Kidney epithelial cell (primary cell): ENCODE results near the gene ABLIM1. TPM values are rescaled to one million over a fixed set of nuclear protein-coding genes. Genes with fewer than 3 reads are reported as not detected.

Experiments used
- DNase-seq: peaks from one replicate; pipeline ENCODE4 v3.0.0-alpha.2; 2010; ENCODE audit warnings: low read depth
- H3K27me3 ChIP-seq: 2 replicates; pipeline ENCODE4 v1.6.0; 2011; ENCODE audit warnings: low read length; ENCODE audit not compliant: control insufficient read depth, insufficient read depth
- H3K36me3 ChIP-seq: 2 replicates; pipeline ENCODE4 v1.5.1; 2011; ENCODE audit warnings: low read length; ENCODE audit not compliant: control insufficient read depth, insufficient read depth
- H3K4me3 ChIP-seq: 2 replicates; pipeline ENCODE4 v1.5.1; 2011; ENCODE audit warnings: low read depth, mild to moderate bottlenecking, control low read depth, low read length
- CTCF ChIP-seq: IDR thresholded peaks from 2 replicates; pipeline ENCODE4 v1.5.1; 2011; ENCODE audit warnings: mild to moderate bottlenecking, moderate library complexity, low read length, control low read depth, inconsistent platforms; ENCODE audit not compliant: insufficient read depth, poor library complexity, severe bottlenecking
- total RNA-seq: library from RNA; depleted of rRNA; stranded (reverse); fragments of >200 nt; gene quantifications from 2 replicates; pipeline ENCODE4 v1.2.3, GENCODE V29; 2015

The ABLIM1 gene
- total RNA-seq, 1 donor from 2014 or later = 41.9 TPM

GRCh38 chr10:114473776-114474175, 184.3 kb downstream of the ABLIM1 start:
- Histone ChIP-seq H3K4me3 (no peak overlapping the region), H3K27me3 (no peaks in the 10 kb centered on the region), H3K36me3 (peaks cover 1% of the 10 kb centered on the region)
- no peak for TF ChIP-seq CTCF
- no peak for DNase-seq

GRCh38 chr10:114472877-114473253, 185.2 kb downstream of the ABLIM1 start:
- Histone ChIP-seq H3K27me3 (no peaks in the 10 kb centered on the region), H3K4me3 (no peak overlapping the region), H3K36me3 (peaks cover 1% of the 10 kb centered on the region)
- DNase-seq = no peak
- TF ChIP-seq CTCF = no peak

GRCh38 chr10:114471906-114472876, 185.9 kb downstream of the ABLIM1 start:
- Histone ChIP-seq H3K36me3 (peaks cover 1% of the 10 kb centered on the region), H3K27me3 (no peaks in the 10 kb centered on the region), H3K4me3 (no peak overlapping the region)
- no peak for TF ChIP-seq CTCF
- DNase-seq = no peak

- peak; percentile 39 for DNase-seq
- H3K36me3 ChIP-seq = peaks cover 1% of the 10 kb centered on the region
- H3K27me3 ChIP-seq = no peaks in the 10 kb centered on the region
- no peak overlapping the region for H3K4me3 ChIP-seq
- peak; percentile 85 for TF ChIP-seq CTCF
Measured at GRCh38 chr10:114470956-114471905, 186.8 kb downstream of the ABLIM1 start.

GRCh38 chr10:114470361-114470760, 187.7 kb downstream of the ABLIM1 start:
- Histone ChIP-seq H3K27me3 (no peaks in the 10 kb centered on the region), H3K4me3 (no peak overlapping the region), H3K36me3 (peaks cover 1% of the 10 kb centered on the region)
- TF ChIP-seq CTCF = no peak
- DNase-seq = no peak
